Activated naive CD8-positive, alpha-beta T cell treated with anti-CD3 and anti-CD28 coated beads, Interleukin-2, amount 50 U/mL, for 16 hours (primary cell): ENCODE results near the gene CCDC150.

Experiments used
- DNase-seq: peaks from one replicate; pipeline ENCODE4 v3.0.0-alpha.2; 2020; ENCODE audit warnings: low read depth, low spot score

Gene CCDC150

DNA sequence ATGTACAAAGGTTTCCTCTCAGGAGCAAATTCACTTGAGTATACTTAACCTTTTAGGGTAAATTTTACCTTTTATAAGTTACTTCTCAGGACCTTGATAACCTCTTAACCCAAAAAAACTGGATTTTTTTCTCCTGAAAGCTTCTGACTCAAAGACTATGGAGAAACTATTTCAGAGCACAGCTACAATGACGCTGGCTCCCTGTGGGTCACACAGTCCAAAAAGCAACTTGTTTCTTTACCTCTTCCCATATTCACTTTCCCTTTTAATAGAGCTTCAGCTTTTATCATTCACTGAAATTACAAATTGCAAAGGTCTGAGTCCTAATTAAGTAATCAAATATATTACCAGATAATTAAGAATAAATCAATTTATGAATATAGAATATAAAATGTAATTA lies 127.6 kb downstream of the CCDC150 start:
- no peak for DNase-seq
